T47D (cell line): Measurements from ENCODE around the gene PAFAH2.

Experiments used
- DNase-seq, 2 experiments: peaks; one replicate each; pipeline versions ENCODE4 v3.0.0 to v3.0.0-alpha.2; 2011 to 2012; ENCODE audit warnings: low read depth in 1 of 2, low spot score in 1 of 2
- JUND ChIP-seq: IDR thresholded peaks from 2 replicates; pipeline ENCODE4 v1.6.1; 2012; ENCODE audit warnings: low read depth
- in situ Hi-C: cut with HindIII; loops from 2 replicates; pipeline ENCODE4 v1.10.0; 2016; ENCODE audit warnings: low sequenced_read_pairs, low pct_unique_long_range_greater_than_20kb

Gene PAFAH2

DNA sequence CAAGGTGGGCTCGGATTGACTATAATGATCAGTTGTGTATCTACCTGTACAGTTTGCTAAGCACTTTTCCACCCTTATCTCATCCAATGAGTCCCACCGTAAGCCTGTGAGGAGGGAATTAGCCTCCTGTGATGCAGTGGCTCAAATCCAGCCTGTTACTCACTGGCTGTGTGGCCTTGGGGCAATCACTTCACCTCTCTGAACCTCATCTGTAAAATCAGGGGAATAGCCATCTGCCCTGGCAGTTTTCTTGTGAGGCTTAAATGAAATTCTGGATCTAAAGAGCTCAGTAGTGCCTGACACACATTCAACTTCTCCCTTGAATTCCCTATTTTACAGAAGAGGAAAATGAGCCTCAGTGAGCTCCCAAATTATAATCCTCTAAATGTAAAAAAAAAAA is 16.3 kb upstream of the PAFAH2 start:
- no peak for DNase-seq
- no peak for TF ChIP-seq JUND
- in situ Hi-C loops = no loop called here

GRCh38 chr1:26012864-26013263 is 15.0 kb upstream of the PAFAH2 start:
- in situ Hi-C loops = no loop called here
- DNase-seq = peak in 1 of 2 experiments; percentile 67
- TF ChIP-seq JUND = no peak

GRCh38 chr1:26010825-26011224 is 13.0 kb upstream of the PAFAH2 start:
- DNase-seq = no peak
- TF ChIP-seq JUND = no peak
- in situ Hi-C loops = no loop called here

- TF ChIP-seq JUND = no peak
- in situ Hi-C loops = no loop called here
- peak in 1 of 2 experiments; percentile 36 for DNase-seq
These were observed 12.1 kb upstream of the PAFAH2 start for GRCh38 chr1:26009796-26010447.

GRCh38 chr1:26006710-26007109 is 8.8 kb upstream of the PAFAH2 start:
- in situ Hi-C loops = no loop called here
- no peak for DNase-seq
- TF ChIP-seq JUND = no peak

GRCh38 chr1:26005434-26006105 is 7.7 kb upstream of the PAFAH2 start:
- no peak for TF ChIP-seq JUND
- in situ Hi-C loops = no loop called here

GRCh38 chr1:26003756-26004155 is 5.9 kb upstream of the PAFAH2 start:
- TF ChIP-seq JUND = no peak
- DNase-seq = no peak
- in situ Hi-C loops = no loop called here

More at GRCh38 chr1:26005434-26006105, 7.7 kb upstream of the PAFAH2 start:
- no peak for DNase-seq

- TF ChIP-seq JUND = no peak
- in situ Hi-C loops = no loop called here
These were observed 5.4 kb upstream of the PAFAH2 start for GRCh38 chr1:26003262-26003661.

DNA sequence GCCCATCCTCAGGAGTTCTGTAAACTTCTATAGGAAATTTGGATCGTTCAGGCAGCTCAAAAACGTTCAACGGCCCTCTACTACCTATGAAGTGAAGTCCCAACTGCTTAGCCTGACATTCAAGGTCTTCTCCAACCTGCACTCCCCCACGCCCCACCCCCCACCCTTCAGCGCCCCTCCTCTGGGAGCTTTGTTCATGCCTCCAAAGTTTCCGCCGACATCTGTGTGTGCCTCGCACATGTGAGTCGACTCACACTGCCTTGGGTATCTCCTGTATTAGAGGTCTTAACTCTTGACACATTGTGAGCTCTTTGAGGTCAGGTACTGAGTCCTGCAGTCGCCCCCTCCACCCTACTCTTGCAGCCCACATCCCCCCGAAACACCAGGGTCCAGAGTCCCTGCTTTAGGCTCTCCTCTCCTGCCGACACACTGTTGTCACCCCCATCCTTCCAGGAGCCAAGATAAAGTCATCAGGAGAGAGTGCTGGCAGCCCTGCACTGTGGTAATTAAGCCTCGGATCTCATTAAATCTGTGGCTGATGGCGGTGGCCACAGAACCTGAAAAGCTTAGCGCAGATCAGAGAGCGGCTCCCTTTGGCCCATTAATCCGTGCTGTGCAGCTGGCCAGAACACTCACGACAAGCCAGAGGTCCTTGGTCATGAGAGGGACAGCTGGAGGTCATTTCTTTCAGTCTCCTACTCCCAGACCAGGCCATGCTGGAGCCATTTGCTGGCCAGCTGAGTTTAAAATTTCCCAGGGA is 1.4 kb upstream of the PAFAH2 start:
- in situ Hi-C loops = no loop called here
- no peak for DNase-seq
- no peak for TF ChIP-seq JUND

More at GRCh38 chr1:26003262-26003661, 5.4 kb upstream of the PAFAH2 start:
- no peak for DNase-seq

DNA sequence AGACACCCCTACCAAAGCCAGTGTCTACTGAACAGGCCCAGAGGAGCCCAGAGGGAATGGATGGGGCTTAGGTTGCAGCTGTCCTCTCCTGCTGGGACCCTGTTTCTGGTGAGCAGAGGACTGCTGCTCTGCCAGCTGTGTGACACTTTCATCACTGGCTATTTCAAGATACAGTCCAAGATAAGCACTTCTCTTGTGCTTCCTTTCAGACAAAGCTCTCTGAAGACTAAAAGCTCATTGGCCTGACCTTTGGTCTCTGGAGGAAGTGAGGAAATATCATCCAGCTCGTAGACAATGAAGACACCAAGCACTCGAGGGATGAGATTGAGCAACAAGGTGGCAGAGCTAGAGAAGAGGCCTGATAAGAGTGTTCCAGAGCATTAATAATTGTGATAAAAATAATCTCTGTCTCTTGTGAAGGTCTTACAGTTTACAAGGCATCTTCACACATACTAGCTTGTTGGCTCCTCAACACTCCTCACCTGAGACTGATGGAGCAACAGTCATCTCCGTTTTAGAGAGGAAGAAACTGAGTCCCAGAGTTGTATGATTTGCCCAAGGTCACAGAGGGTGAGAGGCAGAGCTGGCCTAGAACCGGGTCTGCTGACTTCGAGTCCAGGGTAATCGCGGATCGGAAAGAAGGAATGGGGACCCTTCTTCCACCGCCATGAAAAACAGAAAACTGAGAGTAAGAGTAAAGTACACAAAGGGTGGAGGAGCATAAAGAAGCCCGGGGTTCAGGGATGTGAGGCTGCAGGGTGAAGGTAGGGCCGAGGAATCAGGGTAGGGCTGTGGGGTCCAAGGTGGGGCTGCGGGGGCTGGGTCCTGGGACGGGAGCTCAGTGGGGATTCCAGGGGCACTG is 666 bp downstream of the PAFAH2 start:
- in situ Hi-C loops = no loop called here
- no peak for TF ChIP-seq JUND
- DNase-seq = no peak

- DNase-seq = no peak
- TF ChIP-seq JUND = no peak
- in situ Hi-C loops = no loop called here
These were observed 3.3 kb downstream of the PAFAH2 start for GRCh38 chr1:25994402-25995150.
